Mucosa of descending colon (tissue), 3 donors: ENCODE results near the gene TBC1D20. TPM values are rescaled to one million over a fixed set of nuclear protein-coding genes. Genes with fewer than 3 reads are reported as not detected.

Source experiments
- ATAC-seq: fragments of 200-7000 bp; cut with Tn5 transposase; one replicate; pipeline ENCODE4 v1.9.1; 2020; ENCODE audit warnings: mild to moderate bottlenecking, moderate library complexity
- DNase-seq, 3 donors: peaks; one replicate each; pipeline ENCODE4 v3.0.0-alpha.2; 2020
- H3K36me3 ChIP-seq: fragments of 200-600 bp; one replicate; pipeline ENCODE4 v1.8.0; 2021; ENCODE audit warnings: low read depth, mild to moderate bottlenecking
- H3K4me1 ChIP-seq: fragments of 200-600 bp; one replicate; pipeline ENCODE4 v1.8.0; 2021; ENCODE audit warnings: low read depth, mild to moderate bottlenecking
- H3K4me3 ChIP-seq: fragments of 200-600 bp; one replicate; pipeline ENCODE4 v1.8.0; 2021; ENCODE audit warnings: mild to moderate bottlenecking
- H3K9me3 ChIP-seq: fragments of 200-600 bp; one replicate; pipeline ENCODE4 v1.8.0; 2021; ENCODE audit warnings: mild to moderate bottlenecking
- CTCF ChIP-seq: fragments of 200-600 bp; IDR thresholded peaks from one replicate; pipeline ENCODE4 v1.8.0; 2022; ENCODE audit warnings: antibody characterized with exemption, mild to moderate bottlenecking
- intact Hi-C, 2 donors: fragments of 100-400 bp; cut with DNase I in 1 of 2; cut with micrococcal nuclease in 1 of 2; formaldehyde crosslinking; loops; one replicate each; pipeline versions ENCODE4 v1.11.0 to v1.11.1; 2022; cut with DNase I, micrococcal nuclease
- total RNA-seq, 3 donors: library from RNA; stranded (reverse); fragmentation: NEBNext Ultra II Directional in 2 of 3; extraction: Animal tissue kit (Norgen Biotek cat#: 25700) in 2 of 3; gene quantifications; one replicate each; pipeline versions ENCODE4 v1.2.1 to v1.2.4, GENCODE V29; 2021 to 2023
- donor health status: DM: no; HTN: no; CAD: no; lungs with moderate emphysema.
- donor health status: DM: no; HTN: no; CAD: no.
- donor health status: DM: no; HTN: yes; CAD: no.

The TBC1D20 gene
- total RNA-seq, 3 donors from 2014 or later = 30.4 to 49.6 (median 36.0) TPM

- no peaks in the 10 kb centered on the region for H3K4me1 ChIP-seq
- TF ChIP-seq CTCF = no peak
- no peak for DNase-seq
- intact Hi-C loops = loop anchor here in 1 of 2 donors (5.0 kb wide), 1 partner anchor 132 kb away; no protein-coding TSS in a partner anchor
- ATAC-seq = no peak
- H3K9me3 ChIP-seq = no peaks in the 10 kb centered on the region
- no peak overlapping the region for H3K4me3 ChIP-seq
- H3K36me3 ChIP-seq = peaks cover 29% of the 10 kb centered on the region
Observed at GRCh38 chr20:483815-484644, 21.7 kb upstream of the TBC1D20 start.

GRCh38 chr20:481167-481566, 18.8 kb upstream of the TBC1D20 start:
- TF ChIP-seq CTCF = no peak
- Histone ChIP-seq H3K4me1 (no peaks in the 10 kb centered on the region), H3K4me3 (no peak overlapping the region), H3K9me3 (no peaks in the 10 kb centered on the region), H3K36me3 (peaks cover 11% of the 10 kb centered on the region)
- no peak for DNase-seq
- intact Hi-C loops = loop anchor here in 1 of 2 donors (5.0 kb wide), 1 partner anchor 129 kb away; no protein-coding TSS in a partner anchor
- no peak for ATAC-seq

GRCh38 chr20:480044-480443, 17.7 kb upstream of the TBC1D20 start:
- Histone ChIP-seq H3K9me3 (no peaks in the 10 kb centered on the region), H3K36me3 (peaks cover 11% of the 10 kb centered on the region), H3K4me3 (no peak overlapping the region), H3K4me1 (peaks cover 7% of the 10 kb centered on the region)
- no peak for TF ChIP-seq CTCF
- DNase-seq (no peak), ATAC-seq (no peak)
- intact Hi-C loops = loop anchor here in 1 of 2 donors (5.0 kb wide), 1 partner anchor 128 kb away; no protein-coding TSS in a partner anchor

- intact Hi-C loops = loop anchor here in 1 of 2 donors (5.0 kb wide), 1 partner anchor 127 kb away; no protein-coding TSS in a partner anchor
- Histone ChIP-seq H3K4me3 (no peak overlapping the region), H3K36me3 (peaks cover 11% of the 10 kb centered on the region), H3K4me1 (peaks cover 10% of the 10 kb centered on the region), H3K9me3 (no peaks in the 10 kb centered on the region)
- no peak for TF ChIP-seq CTCF
- DNase-seq = no peak
- ATAC-seq = no peak
Observed at GRCh38 chr20:479487-479886, 17.2 kb upstream of the TBC1D20 start.

GRCh38 chr20:478949-479429, 16.7 kb upstream of the TBC1D20 start:
- intact Hi-C loops = loop anchor here in 1 of 2 donors (5.0 kb wide), 1 partner anchor 127 kb away; no protein-coding TSS in a partner anchor
- peaks cover 10% of the 10 kb centered on the region for H3K4me1 ChIP-seq
- no peaks in the 10 kb centered on the region for H3K9me3 ChIP-seq
- no peak overlapping the region for H3K4me3 ChIP-seq
- DNase-seq (peak in 1 of 3 donors; percentile 77), ATAC-seq (peak; percentile 61)
- no peak for TF ChIP-seq CTCF
- peaks cover 10% of the 10 kb centered on the region for H3K36me3 ChIP-seq
